Liver (tissue), 3 donors: ENCODE results near the gene TPCN1.

Experiments used
- EGR1 ChIP-seq, 2 donors: IDR thresholded peaks; 2 replicates each; pipeline ENCODE4 v1.6.1; 2016 to 2018; ENCODE audit warnings: antibody characterized with exemption in 2 of 2, low read depth in 2 of 2
- FOXA1 ChIP-seq: IDR thresholded peaks from 2 replicates; pipeline ENCODE4 v1.6.1; 2016; ENCODE audit warnings: antibody characterized with exemption
- HNF4A ChIP-seq, 2 donors: conservative IDR thresholded peaks; 2 replicates each; pipeline ENCODE4 v1.6.1; 2016; ENCODE audit warnings: antibody characterized with exemption in 2 of 2, mild to moderate bottlenecking in 2 of 2
- JUND ChIP-seq, 2 donors: IDR thresholded peaks; 2 replicates each; pipeline ENCODE4 v1.6.1; 2016; ENCODE audit warnings: antibody characterized with exemption in 2 of 2
- SP1 ChIP-seq: IDR thresholded peaks from 2 replicates; pipeline ENCODE4 v1.6.1; 2018; ENCODE audit warnings: antibody characterized with exemption, mild to moderate bottlenecking
- YY1 ChIP-seq: IDR thresholded peaks from 2 replicates; pipeline ENCODE4 v1.6.1; 2016; ENCODE audit warnings: antibody characterized with exemption, mild to moderate bottlenecking
- TF ChIP-seq, protein P1 (sequence below): fragments of 150-350 bp; IDR thresholded peaks from 2 replicates; pipeline ENCODE4 v1.5.1; 2017; ENCODE audit warnings: improper control_type of control experiment, low read depth, low read length; ENCODE audit not compliant: missing input control
- TF ChIP-seq, protein P2 (sequence below): IDR thresholded peaks from 2 replicates; pipeline ENCODE4 v1.6.1; 2016; ENCODE audit warnings: antibody characterized with exemption
- TF ChIP-seq, protein P3 (sequence below): IDR thresholded peaks from 2 replicates; pipeline ENCODE4 v1.6.1; 2016; ENCODE audit warnings: antibody characterized with exemption
- donor health status: healthy.
- donor health status: healthy.

DNA sequence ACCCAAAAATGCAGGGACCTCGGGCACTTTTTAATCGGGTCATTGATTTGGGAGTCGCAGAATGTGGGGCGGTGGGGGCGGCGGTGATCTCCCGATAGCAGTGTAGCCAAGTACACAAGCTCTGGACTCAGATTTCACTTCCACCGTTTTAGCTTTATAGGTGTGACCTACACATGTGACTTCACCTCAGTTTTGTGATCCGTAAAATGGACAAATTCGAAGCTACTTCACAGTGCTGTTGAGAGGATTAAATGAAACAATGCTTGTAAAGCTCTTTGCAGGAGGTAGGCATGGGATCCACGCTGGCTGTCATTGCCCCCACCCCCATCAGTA is 35.3 kb upstream of the TPCN1 start:
- TF ChIP-seq, protein P1, sequence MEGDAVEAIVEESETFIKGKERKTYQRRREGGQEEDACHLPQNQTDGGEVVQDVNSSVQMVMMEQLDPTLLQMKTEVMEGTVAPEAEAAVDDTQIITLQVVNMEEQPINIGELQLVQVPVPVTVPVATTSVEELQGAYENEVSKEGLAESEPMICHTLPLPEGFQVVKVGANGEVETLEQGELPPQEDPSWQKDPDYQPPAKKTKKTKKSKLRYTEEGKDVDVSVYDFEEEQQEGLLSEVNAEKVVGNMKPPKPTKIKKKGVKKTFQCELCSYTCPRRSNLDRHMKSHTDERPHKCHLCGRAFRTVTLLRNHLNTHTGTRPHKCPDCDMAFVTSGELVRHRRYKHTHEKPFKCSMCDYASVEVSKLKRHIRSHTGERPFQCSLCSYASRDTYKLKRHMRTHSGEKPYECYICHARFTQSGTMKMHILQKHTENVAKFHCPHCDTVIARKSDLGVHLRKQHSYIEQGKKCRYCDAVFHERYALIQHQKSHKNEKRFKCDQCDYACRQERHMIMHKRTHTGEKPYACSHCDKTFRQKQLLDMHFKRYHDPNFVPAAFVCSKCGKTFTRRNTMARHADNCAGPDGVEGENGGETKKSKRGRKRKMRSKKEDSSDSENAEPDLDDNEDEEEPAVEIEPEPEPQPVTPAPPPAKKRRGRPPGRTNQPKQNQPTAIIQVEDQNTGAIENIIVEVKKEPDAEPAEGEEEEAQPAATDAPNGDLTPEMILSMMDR = no peak
- TF ChIP-seq FOXA1 = no peak
- TF ChIP-seq EGR1 (IDR thresholded peaks at IDR 0.05; ENCODE audit: low read depth in 2 of 2) = no peak
- TF ChIP-seq, protein P2, sequence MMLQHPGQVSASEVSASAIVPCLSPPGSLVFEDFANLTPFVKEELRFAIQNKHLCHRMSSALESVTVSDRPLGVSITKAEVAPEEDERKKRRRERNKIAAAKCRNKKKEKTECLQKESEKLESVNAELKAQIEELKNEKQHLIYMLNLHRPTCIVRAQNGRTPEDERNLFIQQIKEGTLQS = no peak
- TF ChIP-seq YY1 = no peak
- TF ChIP-seq HNF4A (conservative IDR thresholded peaks at IDR 0.05) = no peak
- no peak for TF ChIP-seq JUND (IDR thresholded peaks at IDR 0.05)
- TF ChIP-seq SP1 = no peak
- TF ChIP-seq, protein P3, sequence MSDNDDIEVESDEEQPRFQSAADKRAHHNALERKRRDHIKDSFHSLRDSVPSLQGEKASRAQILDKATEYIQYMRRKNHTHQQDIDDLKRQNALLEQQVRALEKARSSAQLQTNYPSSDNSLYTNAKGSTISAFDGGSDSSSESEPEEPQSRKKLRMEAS = no peak
